Left kidney (tissue), 2 donors: ENCODE measurements around the gene RNU6-9. TPM values are rescaled to one million over a fixed set of nuclear protein-coding genes. Genes with fewer than 3 reads are reported as not detected.
"Not testable (repeated sequence)": the region's sequence is repeated elsewhere in the genome, so short reads cannot be mapped to it uniquely, and the experiment has no call there.

Experiments used
- DNase-seq: peaks from one replicate; pipeline ENCODE4 v3.0.0-alpha.2; 2013
- polyA plus RNA-seq: library from polyadenylated mRNA; unstranded; fragments of 120-200 nt; gene quantifications from one replicate; pipeline ENCODE4 v1.2.1, GENCODE V29; 2013; ENCODE audit not compliant: insufficient read length

The RNU6-9 gene
- polyA plus RNA-seq, 1 donor = not detected

DNA sequence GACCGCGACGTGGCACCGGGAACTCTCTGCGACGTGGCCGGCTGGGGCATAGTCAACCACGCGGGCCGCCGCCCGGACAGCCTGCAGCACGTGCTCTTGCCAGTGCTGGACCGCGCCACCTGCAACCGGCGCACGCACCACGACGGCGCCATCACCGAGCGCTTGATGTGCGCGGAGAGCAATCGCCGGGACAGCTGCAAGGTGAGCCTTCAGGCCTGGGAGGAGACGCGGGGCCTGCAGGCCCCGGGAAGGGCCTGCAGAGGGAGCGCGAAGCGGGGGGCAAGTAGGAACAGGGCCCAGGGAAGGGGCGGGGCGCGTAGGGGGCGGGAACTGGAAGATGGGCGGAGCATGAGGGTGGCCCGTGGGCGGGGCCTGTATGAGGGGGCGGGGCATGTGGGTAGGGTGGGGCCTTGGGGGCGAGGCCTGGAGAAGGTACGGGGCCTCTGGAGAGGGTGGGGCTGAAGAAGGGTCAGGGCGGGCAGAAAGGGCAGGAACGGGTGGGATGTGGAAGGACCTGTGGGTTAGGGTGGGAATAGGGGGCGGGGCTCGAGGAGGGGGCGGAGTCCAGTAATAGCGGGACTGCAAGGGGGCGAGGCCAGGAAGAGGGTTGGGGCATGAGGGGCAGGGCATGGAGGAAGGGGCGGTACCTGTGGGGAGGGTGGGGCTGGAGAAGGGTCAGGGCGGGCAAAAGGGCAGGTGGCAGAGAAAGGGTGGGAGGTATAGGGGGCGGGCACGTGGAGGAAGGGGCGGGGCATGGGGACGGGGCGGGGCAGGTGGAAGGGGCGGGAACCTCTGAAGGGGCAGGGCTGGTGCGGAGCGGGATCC lies 31.3 kb upstream of the RNU6-9 start:
- DNase-seq = no peak

DNA sequence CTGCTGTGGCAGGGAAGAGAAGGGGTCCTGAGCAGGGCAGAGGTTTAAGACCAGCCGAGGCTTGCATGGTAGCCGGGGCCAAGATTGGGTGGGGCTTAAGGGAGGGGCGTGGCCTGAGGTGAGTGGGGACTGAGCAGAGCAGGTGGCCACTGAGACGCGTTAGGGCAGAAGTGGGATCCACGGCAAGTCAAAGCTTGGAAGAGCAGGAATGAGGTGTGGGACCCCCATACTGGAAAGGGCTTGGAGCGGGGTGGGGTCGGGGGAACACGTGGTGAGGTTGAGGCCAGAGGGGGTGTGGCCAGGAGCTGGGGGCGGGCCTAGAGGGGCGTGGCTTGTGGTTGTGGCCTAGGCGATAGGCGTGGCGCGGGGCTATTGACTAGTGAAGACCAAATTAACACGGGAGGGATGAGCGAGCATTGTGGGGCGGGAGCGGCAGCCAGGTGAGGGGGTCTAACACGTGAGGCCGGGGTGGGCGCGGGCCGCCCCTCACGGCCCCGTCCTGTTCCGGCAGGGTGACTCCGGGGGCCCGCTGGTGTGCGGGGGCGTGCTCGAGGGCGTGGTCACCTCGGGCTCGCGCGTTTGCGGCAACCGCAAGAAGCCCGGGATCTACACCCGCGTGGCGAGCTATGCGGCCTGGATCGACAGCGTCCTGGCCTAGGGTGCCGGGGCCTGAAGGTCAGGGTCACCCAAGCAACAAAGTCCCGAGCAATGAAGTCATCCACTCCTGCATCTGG lies 30.5 kb upstream of the RNU6-9 start:
- no peak for DNase-seq

DNA sequence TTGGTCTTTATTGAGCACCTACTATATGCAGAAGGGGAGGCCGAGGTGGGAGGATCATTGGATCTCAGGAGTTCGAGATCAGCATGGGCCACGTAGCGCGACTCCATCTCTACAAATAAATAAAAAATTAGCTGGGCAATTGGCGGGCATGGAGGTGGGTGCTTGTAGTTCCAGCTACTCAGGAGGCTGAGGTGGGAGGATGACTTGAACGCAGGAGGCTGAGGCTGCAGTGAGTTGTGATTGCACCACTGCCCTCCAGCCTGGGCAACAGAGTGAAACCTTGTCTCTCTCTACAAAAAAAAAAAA lies 30.0 kb upstream of the RNU6-9 start:
- no peak for DNase-seq

DNA sequence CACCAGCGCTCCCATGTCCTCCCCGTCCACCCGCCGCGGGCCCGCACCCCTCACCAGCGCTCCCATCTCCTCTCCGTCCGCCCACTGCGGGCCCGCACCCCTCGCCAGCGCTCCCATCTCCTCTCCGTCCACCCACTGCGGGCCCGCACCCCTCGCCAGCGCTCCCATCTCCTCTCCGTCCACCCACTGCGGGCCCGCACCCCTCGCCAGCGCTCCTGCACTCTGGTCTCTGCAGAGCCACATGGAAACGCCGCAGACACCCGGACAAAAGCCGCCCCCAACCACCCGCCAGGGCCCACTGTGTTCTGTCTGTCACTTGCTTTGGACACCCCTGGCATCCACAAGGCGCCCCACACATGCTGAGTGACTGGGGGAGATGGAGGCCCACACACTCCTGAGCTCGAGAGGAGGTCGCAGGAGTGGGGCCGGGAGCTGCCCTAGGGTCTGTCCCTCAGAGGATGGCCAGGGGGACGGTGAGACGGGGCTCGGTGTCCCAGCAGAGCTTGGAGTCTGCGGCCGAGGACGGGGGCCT lies 26.4 kb upstream of the RNU6-9 start:
- no peak for DNase-seq

DNA sequence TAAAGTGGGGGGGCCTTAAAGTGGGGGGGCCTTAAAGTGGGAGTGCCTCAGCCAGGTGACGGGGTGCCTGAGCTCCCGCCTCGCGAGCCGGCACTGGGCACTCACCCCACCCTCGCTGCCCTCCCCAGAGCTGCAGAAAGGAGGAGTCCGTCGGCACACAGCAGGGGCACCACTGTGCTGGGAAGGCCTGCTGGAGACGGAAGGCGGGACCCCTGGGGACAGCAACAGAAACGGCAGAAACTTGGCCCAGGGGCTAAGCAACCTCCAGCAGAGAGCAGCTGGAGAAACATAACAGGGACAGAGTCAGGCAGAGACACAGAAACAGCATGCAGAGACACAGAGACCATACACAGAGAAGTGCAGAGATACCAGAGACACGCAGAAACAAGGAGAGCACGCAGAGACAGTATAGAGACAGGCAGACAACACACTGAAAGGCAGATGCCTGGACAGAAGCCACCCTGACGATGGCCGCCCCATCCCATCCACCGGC lies 25.9 kb upstream of the RNU6-9 start:
- no peak for DNase-seq

DNA sequence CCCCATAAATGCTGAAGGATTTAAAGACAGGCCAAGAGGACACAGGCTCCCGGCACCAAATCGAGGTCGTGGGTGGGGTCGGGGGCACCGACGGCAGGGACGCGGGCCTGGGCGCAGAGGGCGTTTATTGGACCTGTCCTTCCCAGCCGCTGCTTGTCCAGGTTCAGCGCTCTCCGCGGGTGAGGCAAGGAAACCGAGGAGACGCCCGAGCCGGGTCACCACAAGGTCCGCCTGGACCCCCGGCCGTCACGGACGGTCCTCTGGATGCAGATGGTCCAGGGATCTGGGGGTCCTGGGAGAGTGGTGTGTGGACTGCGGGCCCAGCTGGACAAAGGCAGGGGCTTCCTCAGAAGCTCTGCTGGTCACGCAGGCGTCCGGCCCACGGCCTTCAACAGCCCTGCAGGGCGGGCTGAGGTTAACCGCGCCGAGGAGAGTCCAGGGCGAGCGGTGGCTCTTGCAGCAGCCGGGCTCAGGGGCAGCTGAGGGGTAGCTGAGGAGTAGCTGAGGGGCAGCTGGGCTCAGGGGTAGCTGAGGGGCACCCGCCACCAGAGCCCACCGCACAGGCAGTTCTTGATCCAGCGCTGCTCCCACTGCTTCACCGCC lies 25.3 kb upstream of the RNU6-9 start:
- DNase-seq = no peak

DNA sequence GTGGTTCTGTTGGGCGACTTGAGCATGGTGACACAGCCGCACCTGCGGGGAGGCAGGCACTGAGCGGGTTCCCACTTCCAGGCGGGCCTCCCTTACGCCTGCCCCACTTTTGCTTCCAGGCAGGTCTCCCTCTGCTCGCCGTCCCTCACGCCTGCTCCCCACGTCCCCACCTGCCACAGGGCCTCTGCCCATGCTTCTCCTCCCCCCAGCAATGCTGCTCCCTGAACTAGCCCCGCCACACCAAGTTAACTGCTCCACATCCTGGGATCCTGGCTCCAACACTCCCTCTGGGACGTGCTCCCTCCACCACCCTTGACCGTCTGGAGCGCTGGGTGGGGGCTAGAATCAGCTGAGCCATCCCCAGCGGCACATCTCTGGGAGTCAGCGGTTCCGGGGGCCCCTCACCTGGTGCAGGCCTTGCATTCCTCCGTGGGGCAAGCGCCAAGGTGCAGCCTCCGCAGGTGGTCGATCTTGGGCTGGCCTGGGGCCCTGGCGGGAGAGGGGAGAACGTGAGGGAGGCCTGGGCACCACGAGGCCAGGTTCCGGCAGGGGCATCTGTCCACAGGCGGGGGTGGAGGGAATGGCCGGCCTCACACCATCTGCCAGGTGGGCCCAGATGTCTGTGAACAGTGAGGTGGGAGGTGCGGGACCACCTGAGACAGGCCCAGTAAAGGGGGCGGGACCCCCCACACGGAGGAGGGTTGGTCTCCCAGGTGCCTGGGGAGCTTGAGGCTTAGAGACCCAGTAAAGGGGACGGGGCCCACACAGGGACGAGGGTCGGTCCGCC lies 24.6 kb upstream of the RNU6-9 start:
- DNase-seq = no peak

DNA sequence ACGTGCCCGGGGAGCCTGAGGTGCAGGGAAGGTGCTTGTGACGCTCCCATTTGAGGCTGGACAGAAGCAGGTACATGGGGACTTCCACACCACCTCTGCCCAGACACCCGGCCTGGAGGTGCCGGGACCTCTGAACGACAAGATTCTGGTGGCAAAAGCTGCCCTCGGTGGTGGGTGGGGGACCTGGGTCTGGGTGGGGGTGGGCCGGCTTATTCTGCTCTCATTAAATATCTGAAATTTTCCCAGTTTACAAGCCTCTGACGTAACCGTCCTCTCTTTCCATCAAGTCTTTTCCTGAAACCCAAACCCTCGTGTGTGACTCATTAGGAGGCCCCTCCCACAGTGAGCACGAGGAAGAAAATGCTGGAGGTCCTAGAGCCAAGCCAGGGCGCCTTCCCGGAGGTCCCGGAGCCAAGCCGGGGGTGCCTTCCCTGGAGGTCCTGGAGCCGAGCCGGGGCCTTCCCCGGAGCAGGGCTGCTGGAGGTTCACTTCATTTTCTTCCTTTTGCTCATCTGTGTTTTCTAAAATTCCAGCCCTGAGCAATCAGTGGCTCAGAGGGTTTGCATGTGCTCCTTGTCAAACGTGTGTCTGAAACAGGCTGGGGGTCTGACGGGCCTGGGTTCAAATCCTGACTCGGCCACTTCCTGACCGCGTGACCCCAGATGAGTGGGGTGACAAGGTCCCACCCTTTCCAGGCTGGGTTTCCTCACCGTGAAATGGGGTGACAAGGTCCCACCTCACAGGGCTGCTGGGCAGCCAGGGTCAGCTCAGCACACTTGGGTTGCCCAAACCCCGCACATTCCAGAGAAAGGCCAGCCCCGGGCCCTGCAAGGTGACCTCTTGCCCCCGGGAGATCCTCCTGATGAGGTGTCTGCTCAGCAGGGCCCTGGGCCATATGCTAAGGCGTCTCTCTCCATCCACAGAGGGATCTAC lies 23.8 kb upstream of the RNU6-9 start:
- no peak for DNase-seq

DNA sequence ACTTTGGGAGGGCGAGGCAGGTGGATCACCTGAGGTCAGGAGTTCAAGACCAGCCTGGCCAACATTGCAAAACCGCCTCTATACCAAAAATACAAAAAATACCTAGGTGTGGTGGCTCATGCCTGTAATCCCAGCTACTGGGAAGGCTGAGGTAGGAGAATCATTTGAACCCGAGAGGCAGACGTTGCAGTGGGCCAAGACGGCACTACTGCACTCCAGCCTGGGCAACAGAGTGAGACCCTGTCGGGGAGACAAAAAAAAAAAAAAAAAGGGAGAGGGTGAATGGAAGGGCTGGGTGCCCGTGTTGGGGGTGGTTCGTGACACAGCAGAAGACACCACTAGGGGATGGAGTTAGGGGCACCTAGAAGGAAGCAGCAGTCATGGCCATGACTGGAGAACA lies 23.0 kb upstream of the RNU6-9 start:
- no peak for DNase-seq

DNA sequence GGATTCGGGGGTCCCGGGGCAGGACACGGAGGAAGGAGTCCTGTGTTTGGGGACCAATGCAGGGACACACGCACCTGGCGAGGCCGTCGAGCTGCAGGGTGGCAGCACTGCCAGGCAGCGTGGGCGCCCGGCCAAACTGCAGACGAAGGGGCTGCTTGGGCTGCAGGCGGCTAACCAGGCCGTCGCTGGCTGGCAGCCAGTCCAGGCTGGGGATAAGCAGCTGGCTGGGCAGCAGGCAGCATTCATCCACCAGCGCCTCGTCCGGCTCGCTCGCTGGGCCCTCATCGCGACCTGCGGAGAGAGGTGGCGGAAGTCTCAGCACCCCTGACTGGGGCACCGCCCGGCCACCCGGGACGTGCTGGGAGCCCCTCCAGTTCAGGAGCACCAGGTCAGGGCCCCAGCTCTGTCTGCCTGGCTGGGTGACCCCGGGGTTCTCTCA lies 22.3 kb upstream of the RNU6-9 start:
- DNase-seq = no peak

DNA sequence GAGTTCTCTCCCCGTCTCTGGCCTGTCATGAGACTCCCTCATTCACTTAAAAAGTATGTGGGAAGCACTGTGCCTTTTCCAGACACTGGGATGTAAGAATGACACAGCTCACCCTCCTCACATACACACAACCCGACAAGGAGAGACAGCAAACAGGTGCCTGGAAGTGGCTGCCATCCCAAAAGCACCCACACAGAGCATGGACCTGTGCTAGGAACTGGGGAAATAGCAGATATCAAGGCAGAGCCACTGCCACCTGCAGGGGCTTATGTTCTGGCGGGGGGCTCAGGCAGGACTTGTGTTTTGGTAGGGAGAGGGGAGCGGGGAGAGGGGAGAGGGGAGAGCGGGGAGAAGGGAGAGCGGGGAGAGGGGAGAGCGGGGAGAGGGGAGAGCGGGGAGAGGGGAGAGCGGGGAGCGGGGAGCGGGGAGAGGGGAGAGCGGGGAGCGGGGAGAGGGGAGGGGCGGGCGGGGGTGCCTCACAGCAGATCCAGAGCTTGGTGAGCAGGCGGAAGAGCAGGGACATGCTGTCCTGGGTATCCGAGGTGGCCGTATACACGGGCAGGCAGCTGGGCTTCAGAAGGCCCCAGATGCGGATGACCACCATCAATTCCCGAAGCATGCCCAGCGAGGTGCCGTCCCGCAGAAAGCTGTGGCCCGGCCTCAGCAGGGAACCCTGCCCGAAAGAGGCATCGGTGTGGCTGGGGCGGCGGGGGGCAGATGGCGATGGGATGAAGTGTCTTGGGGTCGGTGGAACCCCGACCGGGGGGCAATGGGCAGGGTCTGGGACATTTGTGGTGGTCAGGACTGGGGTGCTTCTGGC lies 21.6 kb upstream of the RNU6-9 start:
- no peak for DNase-seq

DNA sequence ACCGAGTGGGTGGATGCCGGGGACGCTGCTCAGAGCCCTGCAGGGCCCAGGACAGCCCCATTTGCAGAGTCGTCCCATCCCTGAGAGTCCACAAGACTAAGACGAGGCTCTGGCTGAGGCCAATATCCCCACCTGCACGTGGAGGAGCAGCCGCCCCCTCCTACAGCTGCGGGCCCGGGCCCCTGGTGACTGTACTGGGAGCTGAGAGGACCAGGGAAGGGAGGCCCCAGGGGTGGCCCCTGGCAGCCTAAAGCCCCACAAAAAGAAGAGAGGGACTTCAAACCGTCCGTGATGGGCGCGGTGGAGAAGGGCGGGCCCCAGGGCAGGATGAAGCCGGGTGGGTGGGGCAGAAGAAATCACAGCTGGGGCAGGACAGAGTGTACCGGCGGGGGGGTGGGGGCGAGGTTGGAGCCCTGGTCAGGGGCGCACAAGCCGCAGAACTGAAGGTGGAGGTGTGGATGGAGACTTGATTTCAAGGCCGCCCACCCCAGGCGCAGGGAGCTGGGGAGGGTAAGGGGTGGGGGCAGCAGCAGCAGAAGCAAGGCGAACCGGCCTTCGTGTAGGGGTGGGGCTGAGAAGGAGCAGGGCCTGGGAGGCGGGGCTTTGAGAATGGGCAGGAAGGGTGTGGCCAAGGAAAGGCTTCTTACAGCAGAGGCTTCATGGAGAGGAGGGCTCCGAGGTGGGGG lies 20.9 kb upstream of the RNU6-9 start:
- no peak for DNase-seq

DNA sequence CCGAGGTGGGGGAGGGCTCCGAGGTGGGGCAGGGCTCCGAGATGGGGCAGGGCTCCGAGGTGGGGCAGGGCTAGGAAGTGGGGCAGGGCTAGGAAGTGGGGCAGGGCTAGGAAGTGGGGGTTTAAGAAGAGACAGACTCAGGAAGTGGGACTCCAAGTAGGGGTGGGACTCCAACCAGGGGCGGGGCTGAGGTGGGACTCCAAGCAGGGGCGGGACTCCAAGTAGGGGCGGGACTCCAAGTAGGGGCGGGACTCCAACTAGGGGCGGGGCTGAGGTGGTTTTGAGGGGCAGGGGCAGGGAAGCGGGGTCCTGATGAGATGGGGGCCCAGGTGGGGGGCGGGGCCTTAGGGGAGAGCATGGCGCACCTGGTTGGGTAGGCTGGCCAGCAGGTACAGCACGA lies 20.2 kb upstream of the RNU6-9 start:
- DNase-seq = no peak

DNA sequence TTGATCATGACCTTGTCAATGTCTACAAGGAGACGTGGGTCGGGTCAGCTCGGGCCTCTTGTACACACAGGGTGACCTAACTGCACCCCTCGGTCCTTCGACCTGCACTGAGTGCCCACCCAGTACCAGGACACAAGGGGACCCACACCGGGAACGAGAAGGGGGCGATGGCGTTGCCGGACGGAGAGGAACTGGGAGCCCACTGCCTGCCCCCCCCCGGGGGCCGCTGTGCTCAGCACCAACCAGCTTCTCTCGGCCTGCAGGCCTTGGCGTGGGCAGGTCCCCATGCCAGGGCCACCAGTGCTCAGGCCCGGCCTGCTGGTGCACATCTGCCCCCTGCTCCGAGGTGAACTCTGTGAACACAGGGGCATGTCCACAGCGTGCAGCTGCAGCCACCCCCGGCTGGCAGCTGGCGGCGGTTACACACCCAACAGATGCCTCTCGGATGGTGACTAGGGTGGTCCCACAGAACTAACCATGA lies 19.7 kb upstream of the RNU6-9 start:
- no peak for DNase-seq

DNA sequence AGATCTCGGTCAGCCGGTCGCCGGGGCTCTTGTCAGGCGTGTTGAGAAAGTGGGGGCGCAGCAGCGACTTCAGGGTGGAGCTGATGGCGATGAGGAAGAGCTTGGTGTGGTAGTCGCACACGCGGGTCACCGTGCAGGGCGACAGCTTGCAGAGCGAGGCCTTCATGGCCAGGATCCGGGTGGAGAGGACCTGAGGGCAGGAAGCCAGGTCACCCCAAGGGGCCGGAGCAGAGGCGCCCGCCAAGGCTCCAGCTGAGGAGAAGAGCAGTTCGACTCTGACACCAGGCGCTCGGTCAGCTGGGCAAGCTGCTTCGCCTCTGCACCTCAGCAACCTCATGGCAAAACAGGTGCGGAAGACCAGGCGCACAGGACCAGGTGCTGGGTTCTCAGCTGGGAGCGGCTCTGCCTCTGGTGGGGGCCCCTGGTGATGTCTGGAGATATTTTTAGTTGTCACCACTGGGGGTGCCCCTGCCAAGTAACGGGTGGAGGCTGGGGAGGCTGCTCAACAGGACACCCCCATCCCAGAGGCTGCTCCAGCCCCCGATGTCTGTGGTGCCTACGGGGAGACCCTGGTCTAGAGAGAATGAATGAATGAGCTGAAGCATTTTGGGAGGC lies 17.9 kb upstream of the RNU6-9 start:
- DNase-seq = no peak

DNA sequence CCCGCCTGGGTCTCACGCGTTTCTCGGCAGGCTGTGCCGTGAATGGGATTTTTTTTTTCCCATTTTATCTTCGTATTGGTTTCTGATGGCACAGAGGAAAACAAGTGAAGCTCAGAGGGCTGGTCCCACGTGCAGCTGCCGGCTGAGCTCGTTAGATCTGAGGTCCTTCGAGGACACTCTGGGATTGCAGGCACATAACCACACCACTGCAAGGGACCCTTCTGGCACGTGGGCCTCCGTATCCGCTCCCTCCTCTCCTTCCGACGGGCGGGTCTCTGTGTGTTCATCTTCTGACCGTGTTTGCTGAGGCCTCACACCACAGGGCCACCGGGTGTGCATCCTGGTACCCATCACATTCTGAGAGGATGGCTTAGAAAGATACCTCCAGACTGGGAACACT lies 17.2 kb upstream of the RNU6-9 start:
- DNase-seq = no peak

DNA sequence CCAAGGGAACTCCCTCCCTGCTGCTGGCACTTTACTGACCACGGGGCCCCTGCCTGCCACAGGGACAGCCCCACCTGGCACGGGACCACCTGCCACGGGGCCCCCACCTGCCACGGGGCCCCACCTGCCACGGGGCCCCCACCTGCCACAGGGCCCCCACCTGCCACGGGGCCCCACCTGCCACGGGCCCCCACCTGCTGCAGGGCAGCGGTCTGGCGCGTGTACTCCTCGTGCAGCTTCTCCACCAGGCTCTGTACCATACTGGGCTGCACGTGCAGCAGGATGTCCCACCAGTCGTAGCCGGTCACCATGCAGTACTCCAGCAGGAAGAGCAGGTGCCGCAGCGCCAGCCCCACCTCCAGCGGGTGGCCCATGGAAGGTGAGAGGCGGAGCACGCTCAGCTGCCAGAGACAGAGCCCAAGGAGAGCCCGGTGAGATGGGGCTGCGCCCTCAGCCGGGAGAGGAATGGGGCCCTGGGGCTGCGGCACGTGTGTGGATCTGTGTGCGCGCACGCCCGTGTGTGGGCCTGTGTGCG lies 16.4 kb upstream of the RNU6-9 start:
- no peak for DNase-seq

DNA sequence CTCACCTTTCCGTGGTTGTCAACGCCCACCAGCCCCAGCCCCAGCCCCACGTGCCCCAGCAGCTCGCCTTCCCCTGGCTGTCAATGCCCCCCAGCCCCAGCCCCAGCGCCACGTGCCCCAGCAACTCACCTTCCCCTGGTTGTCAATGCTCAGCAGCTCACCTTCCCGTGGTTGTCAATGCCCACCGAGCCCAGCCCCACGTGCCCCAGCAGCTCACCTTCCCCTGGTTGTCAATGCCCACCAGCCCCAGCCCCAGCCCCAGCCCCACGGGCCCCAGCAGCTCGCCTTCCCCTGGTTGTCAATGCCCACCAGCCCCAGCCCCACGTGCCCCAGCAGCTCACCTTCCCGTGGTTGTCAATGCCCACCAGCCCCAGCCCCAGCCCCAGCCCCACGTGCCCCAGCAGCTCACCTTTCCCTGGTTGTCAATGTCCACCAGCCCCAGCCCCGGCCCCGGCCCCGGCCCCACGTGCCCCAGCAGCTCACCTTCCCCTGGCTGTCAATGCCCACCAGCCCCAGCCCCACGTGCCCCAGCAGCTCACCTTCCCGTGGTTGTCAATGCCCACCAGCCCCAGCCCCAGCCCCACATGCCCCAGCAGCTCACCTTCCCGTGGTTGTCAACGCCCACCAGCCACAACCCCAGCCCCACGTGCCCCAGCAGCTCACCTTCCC lies 15.2 kb upstream of the RNU6-9 start:
- DNase-seq = not testable (repeated sequence)
